CD4-positive, alpha-beta T cell treated with Interleukin-17A for 4 hours (primary cell): Measurements from ENCODE around the gene BCCIP.

Experiments used
- DNase-seq: peaks from one replicate; pipeline ENCODE4 v3.0.0-alpha.2; 2020; ENCODE audit warnings: mixed read lengths

The BCCIP gene

GRCh38 chr10:125797994-125798662 lies 25.2 kb upstream of the BCCIP start:
- no peak for DNase-seq

GRCh38 chr10:125799451-125800182 lies 23.7 kb upstream of the BCCIP start:
- DNase-seq, result no peak

DNA sequence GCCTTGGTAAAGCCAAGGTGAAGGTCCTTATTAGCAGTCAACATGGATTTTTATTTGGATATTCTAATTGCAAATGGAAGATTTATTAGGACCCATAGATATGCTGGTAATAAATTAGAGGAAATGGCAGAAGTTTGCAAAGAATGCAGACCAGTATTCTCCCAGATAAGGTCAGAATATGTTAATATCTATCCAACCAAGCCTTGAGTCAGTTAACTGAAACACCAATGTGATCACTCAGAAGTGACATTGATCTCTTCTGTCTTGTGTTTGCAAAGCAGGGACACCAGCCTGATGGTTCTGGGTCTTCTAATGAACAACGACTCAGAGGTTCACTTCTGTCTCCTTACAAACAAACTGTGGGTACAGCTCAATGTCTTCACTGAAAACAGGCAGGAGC lies 21.8 kb upstream of the BCCIP start:
- DNase-seq, result no peak

DNA sequence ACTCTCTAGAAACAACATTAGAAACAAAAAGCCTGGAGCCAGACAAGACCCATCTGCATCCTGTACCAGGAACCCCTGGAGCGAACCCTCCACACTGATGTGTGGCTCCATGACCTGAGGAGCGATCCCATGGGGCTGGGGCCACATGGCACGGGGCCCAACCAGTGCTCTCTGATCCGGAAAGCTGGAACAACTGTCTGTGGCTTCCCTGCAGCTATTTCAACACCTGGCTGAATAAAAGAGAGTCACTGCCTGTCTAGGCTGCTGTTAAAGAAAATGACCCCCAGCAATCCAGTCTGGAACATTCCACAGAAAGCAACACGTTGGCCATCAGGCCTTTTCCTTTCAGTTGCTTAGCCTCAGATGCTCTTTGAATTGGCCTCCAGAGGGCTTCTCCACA lies 21.2 kb upstream of the BCCIP start:
- DNase-seq, result no peak

- DNase-seq, result no peak
Measured at GRCh38 chr10:125802739-125803138, 20.6 kb upstream of the BCCIP start.

- no peak for DNase-seq
Measured at GRCh38 chr10:125808047-125808446, 15.3 kb upstream of the BCCIP start.

- DNase-seq, result no peak
Measured at GRCh38 chr10:125811251-125811650, 12.1 kb upstream of the BCCIP start.

DNA sequence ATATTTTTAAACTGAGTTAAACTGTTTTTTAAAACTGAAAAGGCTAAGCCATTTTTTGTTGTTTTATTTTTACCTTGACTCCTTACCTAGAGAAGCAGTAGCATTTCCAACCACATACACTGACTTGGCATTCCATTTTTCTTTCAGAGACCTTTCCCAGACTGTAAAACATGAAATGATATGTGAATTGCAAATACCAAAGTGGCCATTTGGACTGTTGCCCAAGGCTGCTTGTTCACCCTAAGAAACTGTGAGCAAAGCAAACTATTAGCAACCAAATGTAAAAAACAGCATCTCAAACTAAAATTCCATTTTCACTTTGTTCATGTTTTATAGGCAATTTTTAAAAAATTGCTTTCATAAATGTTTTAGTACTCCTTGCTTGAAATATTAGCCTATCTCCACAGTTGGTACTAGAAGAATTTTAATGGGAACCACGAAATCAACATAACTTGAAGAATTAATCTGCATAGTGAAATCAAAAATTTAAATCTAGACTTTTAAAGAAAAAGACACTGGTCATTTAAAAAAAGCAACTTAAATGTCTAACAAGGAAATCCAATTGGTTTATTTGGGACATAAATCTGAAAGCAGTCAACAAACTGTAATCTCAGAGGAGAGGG lies 11.1 kb upstream of the BCCIP start:
- no peak for DNase-seq

DNA sequence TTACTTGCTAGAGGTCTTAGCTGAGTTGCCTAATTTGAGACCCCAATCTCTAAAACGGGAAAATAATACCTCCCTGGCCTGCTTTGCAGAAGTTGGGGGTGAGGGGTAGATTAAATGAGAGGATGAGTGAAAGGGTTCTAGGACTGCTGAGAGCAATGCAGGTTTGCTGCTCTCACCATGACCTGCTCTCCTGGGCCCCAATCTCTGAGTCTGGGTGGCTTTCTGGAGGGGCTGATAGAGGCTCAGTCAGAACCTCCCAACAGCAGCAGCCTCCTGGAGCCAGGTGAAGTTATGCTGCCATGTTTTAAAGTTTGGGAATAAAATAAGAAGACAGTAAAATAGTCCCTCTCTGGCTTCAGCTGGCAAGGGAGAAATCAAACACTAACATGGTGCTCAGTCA lies 7.6 kb upstream of the BCCIP start:
- no peak for DNase-seq

DNA sequence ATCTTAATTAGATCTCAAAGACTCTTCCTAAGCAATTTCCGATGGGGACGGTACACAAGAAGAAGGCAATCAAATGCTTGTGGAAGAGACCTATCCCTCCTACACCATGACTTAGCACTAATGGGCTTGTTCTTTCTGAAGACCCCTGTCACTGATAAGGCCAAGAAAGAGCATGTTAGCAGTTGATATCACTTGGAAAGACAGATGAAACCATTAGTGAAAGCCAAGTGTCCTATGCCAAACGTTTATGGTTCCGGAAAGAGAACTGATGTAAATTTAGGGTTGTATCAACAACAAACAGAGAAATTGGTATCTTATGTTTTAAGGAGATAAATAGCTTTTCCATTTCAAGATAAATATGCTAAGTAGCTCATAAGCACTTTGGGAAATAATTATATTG lies 6.8 kb upstream of the BCCIP start:
- no peak for DNase-seq

GRCh38 chr10:125817337-125817946 lies 5.9 kb upstream of the BCCIP start:
- no peak for DNase-seq

- no peak for DNase-seq
Measured at GRCh38 chr10:125820701-125821100, 2.6 kb upstream of the BCCIP start.

- peak; percentile 4 for DNase-seq
Measured at GRCh38 chr10:125823663-125824251, 411 bp downstream of the BCCIP start.

- DNase-seq, result no peak
Measured at GRCh38 chr10:125824736-125825135, 1.4 kb downstream of the BCCIP start.

GRCh38 chr10:125827133-125827532 lies 3.8 kb downstream of the BCCIP start:
- DNase-seq, result no peak

GRCh38 chr10:125828311-125828710 lies 5.0 kb downstream of the BCCIP start:
- DNase-seq, result no peak

- DNase-seq, result no peak
Measured at GRCh38 chr10:125836746-125837145, 13.4 kb downstream of the BCCIP start.

- DNase-seq, result no peak
Measured at GRCh38 chr10:125838802-125839575, 15.6 kb downstream of the BCCIP start.

DNA sequence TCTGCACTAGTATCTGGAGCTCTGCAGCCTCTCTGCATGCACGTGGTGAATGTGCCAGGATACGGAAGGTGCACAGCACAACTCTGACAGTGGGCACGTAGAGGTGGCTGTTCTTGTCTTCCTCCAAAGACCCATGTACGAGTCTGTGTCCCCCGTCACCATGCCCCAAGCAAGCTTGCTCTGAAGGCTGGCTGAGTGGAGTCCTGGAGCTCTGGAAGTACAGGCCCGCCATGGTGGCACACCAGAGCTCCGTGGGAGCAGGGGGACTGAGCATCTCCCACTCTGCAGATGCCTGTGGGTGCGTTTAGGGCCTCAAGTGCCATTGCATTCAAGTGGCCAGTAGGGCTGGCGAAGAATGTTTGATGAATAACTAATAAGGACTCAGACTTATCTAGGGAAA lies 17.1 kb downstream of the BCCIP start:
- no peak for DNase-seq

DNA sequence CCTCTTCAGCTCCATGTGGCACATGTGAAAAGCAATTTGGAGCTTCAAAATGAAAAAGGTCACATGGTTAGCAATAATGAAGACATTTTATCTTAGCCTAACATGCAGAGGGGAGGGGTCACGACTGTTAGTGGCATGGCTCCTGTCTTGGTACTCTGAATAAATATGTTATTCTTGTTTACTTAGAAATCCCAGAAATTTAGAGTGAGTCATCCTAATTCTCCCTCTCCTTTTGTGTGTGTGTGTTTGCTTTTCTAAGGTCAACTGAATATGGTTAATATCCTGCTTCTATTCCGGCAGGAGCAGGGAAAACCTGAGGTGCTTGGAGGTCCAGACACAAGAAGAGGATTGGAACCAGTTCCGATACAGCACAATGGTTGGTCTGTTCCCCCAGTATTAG lies 17.6 kb downstream of the BCCIP start:
- DNase-seq, result no peak

GRCh38 chr10:125843603-125844329 lies 20.4 kb downstream of the BCCIP start:
- no peak for DNase-seq

GRCh38 chr10:125844751-125845221 lies 21.4 kb downstream of the BCCIP start:
- DNase-seq, result no peak
